HCT116 (cell line): ENCODE data around the gene TJP2. TPM values are rescaled to one million over a fixed set of nuclear protein-coding genes. Genes with fewer than 3 reads are reported as not detected.

Experiments
- ATAC-seq: fragments of 200-7000 bp; cut with Tn5 transposase; 2 replicates; pipeline ENCODE4 v1.9.1; 2020; ENCODE audit warnings: mild to moderate bottlenecking, moderate library complexity
- BruUV-seq: library from RNA; stranded (reverse); fragments of 400-500 nt; replicated peaks from 2 replicates; lab custom pipeline; 2021; lab: Mats Ljungman, UMichigan
- CTCF ChIA-PET: fragments of 300-600 bp; sonication (Branson Sonifier 250); formaldehyde crosslinking; loops from one replicate; lab custom pipeline; 2021; ENCODE audit warnings: antibody characterized with exemption; lab: Charles Lee
- POLR2A ChIA-PET: fragments of 300-600, 350-600 bp; sonication (Branson Sonifier 250); formaldehyde crosslinking; loops from one replicate; lab custom pipeline; 2021; ENCODE audit warnings: antibody characterized with exemption; lab: Charles Lee
- RAD21 ChIA-PET, 2 experiments: fragments of 300-600 bp; sonication (Branson Sonifier 250); formaldehyde crosslinking; loops; one replicate each; lab custom pipeline; 2023; ENCODE audit warnings: low total read pairs in 2 of 2; ENCODE audit not compliant: uncharacterized antibody in 2 of 2, unreplicated experiment in 2 of 2, low non-redundant PET in 1 of 2; lab: Charles Lee
- DNase-seq: peaks from one replicate; pipeline ENCODE4 v3.0.0-alpha.2; 2010; ENCODE audit warnings: low read depth, low spot score
- H2AFZ ChIP-seq: fragments of 200-600 bp; shearing (Covaris generic), sonication (generic); 2 replicates; pipeline ENCODE4 v1.6.1; 2017; ENCODE audit warnings: low read depth, mixed run types, mixed read lengths, antibody characterized with exemption, low read length; ENCODE audit not compliant: poor library complexity, severe bottlenecking
- H3K27ac ChIP-seq: 2 replicates; pipeline ENCODE4 v1.5.1; 2012; ENCODE audit warnings: low read depth, low read length
- H3K27me3 ChIP-seq: fragments of 200-600 bp; sonication (generic); 2 replicates; pipeline ENCODE4 v1.6.1; 2016; ENCODE audit warnings: mixed run types, low read length, mixed read lengths; ENCODE audit not compliant: insufficient read depth
- H3K36me3 ChIP-seq, 2 experiments: fragments of 200-500 bp in 1 of 2; fragments of 200-600 bp in 1 of 2; sonication (Bioruptor generic) in 1 of 2; sonication (generic) in 1 of 2; 2 replicates each; pipeline versions ENCODE4 v1.5.1 to v1.6.1; 2014 to 2016; ENCODE audit warnings: low read length in 2 of 2, inconsistent platforms in 1 of 2, mixed read lengths in 1 of 2, mixed run types in 1 of 2; ENCODE audit not compliant: insufficient read depth in 2 of 2, control insufficient read depth in 1 of 2
- H3K4me1 ChIP-seq, 2 experiments: fragments of 200-600 bp in 1 of 2; sonication (generic) in 1 of 2; 2 replicates each; pipeline versions ENCODE4 v1.5.1 to v1.6.1; 2012 to 2017; ENCODE audit warnings: low read length in 2 of 2, inconsistent platforms in 1 of 2, mild to moderate bottlenecking in 1 of 2, mixed read lengths in 1 of 2, mixed run types in 1 of 2, moderate library complexity in 1 of 2; ENCODE audit not compliant: insufficient read depth in 2 of 2, control insufficient read depth in 1 of 2
- H3K4me2 ChIP-seq: fragments of 200-600 bp; sonication (generic); 2 replicates; pipeline ENCODE4 v1.6.1; 2017; ENCODE audit warnings: mixed run types, low read length, mixed read lengths
- H3K4me3 ChIP-seq, 2 experiments: fragments of 200-600 bp in 1 of 2; sonication (generic) in 1 of 2; replicated peaks in 1 of 2; 2 replicates each; pipeline ENCODE4 v1.5.1; 2011 to 2016; ENCODE audit warnings: low read length in 2 of 2, control low read depth in 1 of 2, low read depth in 1 of 2, mild to moderate bottlenecking in 1 of 2, mixed read lengths in 1 of 2, mixed run types in 1 of 2
- H3K79me2 ChIP-seq: fragments of 200-600 bp; sonication (generic); 2 replicates; pipeline ENCODE4 v1.6.1; 2017; ENCODE audit warnings: mild to moderate bottlenecking, mixed run types, low read length, moderate library complexity, mixed read lengths; ENCODE audit not compliant: insufficient read depth
- H3K9ac ChIP-seq: fragments of 200-600 bp; sonication (generic); 2 replicates; pipeline ENCODE4 v1.6.1; 2016; ENCODE audit warnings: low read length, mixed read lengths
- H3K9me2 ChIP-seq: fragments of 200-600 bp; sonication (generic), shearing (Covaris generic); 2 replicates; pipeline ENCODE4 v1.6.1; 2017; ENCODE audit warnings: mixed run types, mild to moderate bottlenecking, moderate library complexity; ENCODE audit not compliant: insufficient read depth
- H3K9me3 ChIP-seq, 2 experiments: fragments of 200-500 bp in 1 of 2; fragments of 200-600 bp in 1 of 2; sonication (Bioruptor generic) in 1 of 2; sonication (generic) in 1 of 2; 2 replicates each; pipeline ENCODE4 v1.6.1; 2014 to 2017; ENCODE audit warnings: low read length in 2 of 2, mixed read lengths in 2 of 2, inconsistent platforms in 1 of 2, low read depth in 1 of 2, mild to moderate bottlenecking in 1 of 2, mixed run types in 1 of 2, moderate library complexity in 1 of 2; ENCODE audit not compliant: control insufficient read depth in 1 of 2, insufficient read depth in 1 of 2
- H4K20me1 ChIP-seq: fragments of 200-600 bp; sonication (generic), shearing (Covaris generic); 2 replicates; pipeline ENCODE4 v1.6.1; 2017; ENCODE audit warnings: mixed run types, mild to moderate bottlenecking, moderate library complexity; ENCODE audit not compliant: insufficient read depth
- CBX3 ChIP-seq: IDR thresholded peaks from 2 replicates; pipeline ENCODE4 v1.6.1; 2012; ENCODE audit warnings: low read depth
- CEBPB ChIP-seq: IDR thresholded peaks from 2 replicates; pipeline ENCODE4 v1.6.1; 2012; ENCODE audit warnings: low read depth
- EZH2 ChIP-seq: fragments of 200-600 bp; sonication (generic); IDR thresholded peaks from 2 replicates; pipeline ENCODE4 v1.6.1; 2017; ENCODE audit warnings: antibody characterized with exemption, mixed run types
- EZH2phosphoT487 ChIP-seq: fragments of 200-600 bp; IDR thresholded peaks from 2 replicates; pipeline ENCODE4 v1.6.1; 2018; ENCODE audit warnings: antibody characterized with exemption, borderline replicate concordance
- TCF7L2 ChIP-seq: IDR thresholded peaks from 2 replicates; pipeline ENCODE4 v1.7.0; 2011; ENCODE audit warnings: borderline replicate concordance, inconsistent platforms; ENCODE audit not compliant: insufficient read depth, insufficient read length; ENCODE audit errors: extremely low read depth
- intact Hi-C: fragments of 100-400 bp; cut with micrococcal nuclease; formaldehyde crosslinking; loops from 2 replicates; pipeline ENCODE4 v1.10.0; 2022
- total RNA-seq: library from RNA; stranded (reverse); gene quantifications from one replicate; pipeline ENCODE4 v1.2.1, GENCODE V29; 2021; ENCODE audit not compliant: unreplicated experiment
- TF ChIP-seq, protein P1 (sequence below), 3 experiments: fragments of 200-600 bp in 1 of 3; sonication (generic) in 1 of 3; IDR thresholded peaks in 2 of 3; conservative IDR thresholded peaks in 1 of 3; 2 replicates each; pipeline ENCODE4 v1.5.1; 2012 to 2017; ENCODE audit warnings: low read depth in 2 of 3, low read length in 2 of 3, antibody characterized with exemption in 1 of 3, borderline replicate concordance in 1 of 3, control low read depth in 1 of 3, mild to moderate bottlenecking in 1 of 3, mixed read lengths in 1 of 3, mixed run types in 1 of 3, moderate library complexity in 1 of 3; ENCODE audit not compliant: insufficient read depth in 1 of 3
- TF ChIP-seq, protein P2 (sequence below): IDR thresholded peaks from 2 replicates; pipeline ENCODE4 v1.6.1; 2012
- TF ChIP-seq, protein P3 (sequence below): IDR thresholded peaks from 2 replicates; pipeline ENCODE4 v1.6.1; 2012; ENCODE audit warnings: low read depth

TJP2 gene
- total RNA-seq, 1 experiment from 2014 or later: 39.7 TPM

DNA sequence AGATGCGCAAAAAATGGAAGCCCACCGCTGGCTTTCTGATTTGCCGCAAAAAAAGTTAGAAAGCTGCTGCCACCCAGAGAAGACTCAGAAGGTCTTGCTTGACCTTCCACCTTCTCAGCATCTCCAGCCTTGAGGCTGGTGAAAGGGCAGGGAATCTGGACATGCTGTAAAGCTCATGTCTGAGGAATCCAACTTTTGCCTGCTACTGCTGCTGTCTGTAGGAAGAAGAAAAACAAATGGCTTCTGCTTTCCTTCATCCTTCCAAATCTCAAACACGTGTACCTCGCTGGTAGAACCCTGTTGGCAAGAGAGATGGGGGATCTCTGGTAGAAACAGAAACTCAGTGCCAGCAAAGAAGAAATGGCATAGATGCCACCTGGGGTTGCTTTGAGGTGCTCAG lies 10.2 kb downstream of the TJP2 start (continued):
- TF ChIP-seq, protein P1, sequence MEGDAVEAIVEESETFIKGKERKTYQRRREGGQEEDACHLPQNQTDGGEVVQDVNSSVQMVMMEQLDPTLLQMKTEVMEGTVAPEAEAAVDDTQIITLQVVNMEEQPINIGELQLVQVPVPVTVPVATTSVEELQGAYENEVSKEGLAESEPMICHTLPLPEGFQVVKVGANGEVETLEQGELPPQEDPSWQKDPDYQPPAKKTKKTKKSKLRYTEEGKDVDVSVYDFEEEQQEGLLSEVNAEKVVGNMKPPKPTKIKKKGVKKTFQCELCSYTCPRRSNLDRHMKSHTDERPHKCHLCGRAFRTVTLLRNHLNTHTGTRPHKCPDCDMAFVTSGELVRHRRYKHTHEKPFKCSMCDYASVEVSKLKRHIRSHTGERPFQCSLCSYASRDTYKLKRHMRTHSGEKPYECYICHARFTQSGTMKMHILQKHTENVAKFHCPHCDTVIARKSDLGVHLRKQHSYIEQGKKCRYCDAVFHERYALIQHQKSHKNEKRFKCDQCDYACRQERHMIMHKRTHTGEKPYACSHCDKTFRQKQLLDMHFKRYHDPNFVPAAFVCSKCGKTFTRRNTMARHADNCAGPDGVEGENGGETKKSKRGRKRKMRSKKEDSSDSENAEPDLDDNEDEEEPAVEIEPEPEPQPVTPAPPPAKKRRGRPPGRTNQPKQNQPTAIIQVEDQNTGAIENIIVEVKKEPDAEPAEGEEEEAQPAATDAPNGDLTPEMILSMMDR (IDR thresholded peaks at IDR 0.05 in 2 of 3, conservative IDR thresholded peaks at IDR 0.05 in 1 of 3; ENCODE audit: borderline replicate concordance in 1 of 3, insufficient read depth in 1 of 3, low read depth in 2 of 3, low read length in 2 of 3): no peak
- TF ChIP-seq EZH2phosphoT487: no peak
- TF ChIP-seq, protein P2, sequence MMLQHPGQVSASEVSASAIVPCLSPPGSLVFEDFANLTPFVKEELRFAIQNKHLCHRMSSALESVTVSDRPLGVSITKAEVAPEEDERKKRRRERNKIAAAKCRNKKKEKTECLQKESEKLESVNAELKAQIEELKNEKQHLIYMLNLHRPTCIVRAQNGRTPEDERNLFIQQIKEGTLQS: no peak
- TF ChIP-seq, all 23 proteins: peak for 0

DNA sequence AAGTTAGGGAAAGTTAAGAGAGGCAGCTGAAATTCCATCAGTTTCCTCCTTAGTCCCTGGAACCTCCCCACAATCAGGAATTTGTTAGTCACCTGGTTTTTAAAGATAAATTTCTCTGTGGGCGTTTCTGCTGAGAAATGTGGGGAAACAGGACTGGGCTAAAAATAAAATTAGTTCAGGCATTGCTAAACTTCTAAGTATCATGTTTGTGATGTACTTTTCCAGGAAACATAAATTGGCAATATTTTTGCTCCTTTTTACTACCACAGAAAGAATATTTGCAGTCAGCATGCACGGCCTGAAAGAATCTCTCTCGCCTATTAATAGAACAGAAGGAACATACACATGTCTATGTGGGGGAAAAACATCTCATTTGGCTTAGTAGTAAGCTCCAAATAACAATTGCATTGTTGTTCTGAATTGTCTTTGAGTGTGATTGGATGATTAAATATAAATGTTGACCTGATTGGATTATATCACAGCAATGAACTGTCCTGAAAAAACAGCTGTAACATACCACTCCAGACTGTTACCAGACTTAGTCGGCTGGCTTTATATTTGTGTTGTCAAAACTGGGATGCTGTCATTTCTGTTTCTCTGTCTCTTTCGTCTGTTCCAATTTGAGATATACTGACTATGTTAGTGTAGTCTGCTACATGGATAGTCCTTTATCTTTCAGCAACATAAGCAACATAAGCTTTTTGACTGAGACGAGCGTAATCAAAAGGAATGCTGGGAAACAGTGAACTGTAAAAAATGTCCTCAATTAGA lies 12.9 kb downstream of the TJP2 start:
- Histone ChIP-seq H3K79me2 (peaks cover 9% of the 10 kb centered on the region; the same call in 1 of the 2 replicates), H3K9me3 (no peaks in the 10 kb centered on the region), H3K9ac (no peak overlapping the region), H3K27ac (no peak overlapping the region), H3K4me1 (peaks cover 12 to 19% of the 10 kb centered on the region in 2 experiments), H2AFZ (no peak overlapping the region), H3K36me3 (no peaks in the 10 kb centered on the region), H3K4me3 (no peak overlapping the region), H3K27me3 (no peaks in the 10 kb centered on the region), H4K20me1 (no peaks in the 10 kb centered on the region), H3K4me2 (peak overlapping the region; percentile 29), H3K9me2 (no peaks in the 10 kb centered on the region)
- ChIA-PET CTCF (interaction anchor here (1.6 kb wide), 1 partner anchor 36 kb away, joined by 3 read pairs; no protein-coding TSS in a partner anchor), POLR2A (no interaction called here), RAD21 (no interaction called here)
- no TSS peak for BruUV-seq
- no peak for ATAC-seq
- TF ChIP-seq, protein P1 (IDR thresholded peaks at IDR 0.05 in 2 of 3, conservative IDR thresholded peaks at IDR 0.05 in 1 of 3; ENCODE audit: borderline replicate concordance in 1 of 3, insufficient read depth in 1 of 3, low read depth in 2 of 3, low read length in 2 of 3): no peak
- TF ChIP-seq, protein P3, sequence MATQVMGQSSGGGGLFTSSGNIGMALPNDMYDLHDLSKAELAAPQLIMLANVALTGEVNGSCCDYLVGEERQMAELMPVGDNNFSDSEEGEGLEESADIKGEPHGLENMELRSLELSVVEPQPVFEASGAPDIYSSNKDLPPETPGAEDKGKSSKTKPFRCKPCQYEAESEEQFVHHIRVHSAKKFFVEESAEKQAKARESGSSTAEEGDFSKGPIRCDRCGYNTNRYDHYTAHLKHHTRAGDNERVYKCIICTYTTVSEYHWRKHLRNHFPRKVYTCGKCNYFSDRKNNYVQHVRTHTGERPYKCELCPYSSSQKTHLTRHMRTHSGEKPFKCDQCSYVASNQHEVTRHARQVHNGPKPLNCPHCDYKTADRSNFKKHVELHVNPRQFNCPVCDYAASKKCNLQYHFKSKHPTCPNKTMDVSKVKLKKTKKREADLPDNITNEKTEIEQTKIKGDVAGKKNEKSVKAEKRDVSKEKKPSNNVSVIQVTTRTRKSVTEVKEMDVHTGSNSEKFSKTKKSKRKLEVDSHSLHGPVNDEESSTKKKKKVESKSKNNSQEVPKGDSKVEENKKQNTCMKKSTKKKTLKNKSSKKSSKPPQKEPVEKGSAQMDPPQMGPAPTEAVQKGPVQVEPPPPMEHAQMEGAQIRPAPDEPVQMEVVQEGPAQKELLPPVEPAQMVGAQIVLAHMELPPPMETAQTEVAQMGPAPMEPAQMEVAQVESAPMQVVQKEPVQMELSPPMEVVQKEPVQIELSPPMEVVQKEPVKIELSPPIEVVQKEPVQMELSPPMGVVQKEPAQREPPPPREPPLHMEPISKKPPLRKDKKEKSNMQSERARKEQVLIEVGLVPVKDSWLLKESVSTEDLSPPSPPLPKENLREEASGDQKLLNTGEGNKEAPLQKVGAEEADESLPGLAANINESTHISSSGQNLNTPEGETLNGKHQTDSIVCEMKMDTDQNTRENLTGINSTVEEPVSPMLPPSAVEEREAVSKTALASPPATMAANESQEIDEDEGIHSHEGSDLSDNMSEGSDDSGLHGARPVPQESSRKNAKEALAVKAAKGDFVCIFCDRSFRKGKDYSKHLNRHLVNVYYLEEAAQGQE: no peak
- TF ChIP-seq TCF7L2 (no peak), EZH2 (no peak), CBX3 (no peak), CEBPB (no peak)
- no peak for DNase-seq
- intact Hi-C loops: no loop called here
